ENCODE data around the gene OGDHL. TPM values are rescaled to one million over a fixed set of nuclear protein-coding genes. Genes with fewer than 3 reads are reported as not detected.

OGDHL gene
- total RNA-seq, 1 donor from 2014 or later = 0.30 TPM

DNA sequence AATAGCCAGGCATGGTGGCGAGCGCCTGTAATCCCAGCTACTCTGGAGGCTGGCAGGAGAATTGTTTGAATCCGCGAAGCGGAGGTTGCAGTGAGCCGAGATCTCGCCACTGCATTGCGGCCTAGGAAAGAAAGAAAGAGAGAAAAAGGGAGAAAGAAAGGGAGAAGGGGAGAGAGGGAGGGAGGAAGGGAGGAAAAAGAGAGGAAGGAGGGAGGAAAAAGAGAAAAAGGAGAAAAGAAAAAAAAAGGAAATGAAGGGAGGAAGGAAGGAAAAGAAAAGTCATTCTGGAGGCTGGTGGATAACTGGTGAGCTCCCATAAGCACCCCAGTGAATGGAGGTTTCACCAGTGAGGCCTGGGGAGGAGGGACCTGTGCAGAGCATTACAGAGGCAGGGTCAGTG, 7.6 kb upstream of the OGDHL start:
- TF ChIP-seq CTCF (IDR thresholded peaks at IDR 0.05) = no peak
- intact Hi-C loops (cut with DNase I) = no loop called here
- Histone ChIP-seq H3K36me3 (no peaks in the 10 kb centered on the region), H3K27me3 (ENCODE audit: low read depth) (peaks cover 49% of the 10 kb centered on the region), H3K9me3 (no peaks in the 10 kb centered on the region), H3K4me1 (no peaks in the 10 kb centered on the region), H3K27ac (no peak overlapping the region), H3K4me3 (no peak overlapping the region)
- DNase-seq (no peak), ATAC-seq (no peak)

- TF ChIP-seq CTCF (IDR thresholded peaks at IDR 0.05) = no peak
- H3K4me3 ChIP-seq = no peak overlapping the region
- ATAC-seq (no peak), DNase-seq (no peak)
- H3K9me3 ChIP-seq = no peaks in the 10 kb centered on the region
- H3K4me1 ChIP-seq = no peaks in the 10 kb centered on the region
- intact Hi-C loops (cut with DNase I) = no loop called here
- no peaks in the 10 kb centered on the region for H3K36me3 ChIP-seq
- H3K27me3 ChIP-seq (ENCODE audit: low read depth) = peaks cover 49% of the 10 kb centered on the region
- H3K27ac ChIP-seq = no peak overlapping the region
These were observed 6.6 kb upstream of the OGDHL start for GRCh38 chr10:49768731-49769130.

DNA sequence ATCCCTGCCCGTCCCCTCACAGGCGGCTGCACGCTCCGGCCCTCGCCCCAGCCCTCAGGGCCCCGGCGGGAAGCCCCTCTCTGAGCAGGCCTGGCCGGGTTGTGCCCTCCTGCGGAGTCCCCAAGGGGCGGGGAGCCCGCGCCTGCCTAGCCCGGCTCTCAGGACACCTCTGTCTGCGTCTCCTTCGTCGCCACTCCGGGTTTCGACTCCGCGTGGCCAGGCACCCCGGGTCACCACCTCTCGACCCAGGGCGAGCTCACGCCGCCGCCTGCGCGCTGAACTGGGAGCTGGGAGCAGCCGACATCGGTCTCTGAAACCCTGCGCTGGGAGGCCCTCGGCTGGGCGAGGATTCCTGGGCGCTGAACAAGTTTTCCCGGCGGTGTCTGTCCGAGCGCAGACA, 6.2 kb upstream of the OGDHL start:
- DNase-seq = no peak
- no peak for TF ChIP-seq CTCF (IDR thresholded peaks at IDR 0.05)

DNA sequence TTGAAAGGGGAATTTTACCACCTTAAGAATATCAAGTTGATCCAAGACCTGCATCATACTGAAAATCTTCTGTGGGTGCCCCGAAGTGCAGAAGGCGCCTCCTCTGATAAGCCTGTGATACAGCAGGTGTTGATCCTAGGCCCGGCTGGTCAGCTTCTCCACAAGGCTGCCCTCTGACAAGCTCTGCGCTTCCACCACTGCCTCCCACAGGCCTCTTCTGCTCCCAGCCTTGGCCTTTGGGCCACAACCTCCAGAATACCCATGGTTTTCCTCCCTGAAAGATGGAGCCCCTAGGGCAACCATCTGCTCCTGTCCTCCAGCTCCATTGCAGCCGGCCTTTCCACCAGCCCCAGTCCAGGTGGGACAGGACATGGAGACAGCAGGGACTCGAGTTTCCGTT, 5.6 kb upstream of the OGDHL start:
- Histone ChIP-seq H3K9me3 (no peaks in the 10 kb centered on the region), H3K4me3 (no peak overlapping the region), H3K4me1 (no peaks in the 10 kb centered on the region), H3K36me3 (no peaks in the 10 kb centered on the region), H3K27me3 (ENCODE audit: low read depth) (peaks cover 51% of the 10 kb centered on the region), H3K27ac (no peak overlapping the region)
- DNase-seq (no peak), ATAC-seq (no peak)
- intact Hi-C loops (cut with DNase I) = no loop called here
- TF ChIP-seq CTCF (IDR thresholded peaks at IDR 0.05) = no peak

More for the DNA sequence above, 6.2 kb upstream of the OGDHL start:
- H3K4me1 ChIP-seq = no peaks in the 10 kb centered on the region
- no peaks in the 10 kb centered on the region for H3K9me3 ChIP-seq
- no peaks in the 10 kb centered on the region for H3K36me3 ChIP-seq
- H3K27ac ChIP-seq = no peak overlapping the region
- no peak for ATAC-seq
- intact Hi-C loops (cut with DNase I) = no loop called here
- H3K4me3 ChIP-seq = no peak overlapping the region
- peaks cover 49% of the 10 kb centered on the region for H3K27me3 ChIP-seq (ENCODE audit: low read depth)

- TF ChIP-seq CTCF (IDR thresholded peaks at IDR 0.05) = no peak
- no peaks in the 10 kb centered on the region for H3K9me3 ChIP-seq
- no peak overlapping the region for H3K4me3 ChIP-seq
- no peak overlapping the region for H3K27ac ChIP-seq
- ATAC-seq (no peak), DNase-seq (no peak)
- H3K36me3 ChIP-seq = no peaks in the 10 kb centered on the region
- H3K27me3 ChIP-seq (ENCODE audit: low read depth) = peaks cover 63% of the 10 kb centered on the region
- H3K4me1 ChIP-seq = peaks cover 3% of the 10 kb centered on the region
- intact Hi-C loops (cut with DNase I) = no loop called here
These were observed 4.4 kb upstream of the OGDHL start for GRCh38 chr10:49766484-49766883.

DNA sequence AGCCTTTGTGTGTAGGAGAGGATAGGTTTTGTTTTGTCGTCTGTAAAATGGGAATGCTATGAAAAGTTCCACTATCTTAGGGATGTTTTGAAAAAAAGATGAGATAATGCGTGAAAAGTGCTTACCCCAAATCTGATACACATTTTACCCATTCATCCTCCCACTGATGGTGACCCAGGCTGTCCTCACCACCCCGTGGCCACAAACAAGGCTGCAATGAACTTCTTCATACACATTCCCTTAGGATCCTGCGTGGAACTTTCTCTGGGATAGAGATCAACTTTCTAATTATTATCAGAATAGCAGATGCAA, 399 bp upstream of the OGDHL start:
- TF ChIP-seq CTCF (IDR thresholded peaks at IDR 0.05) = no peak
- no peak for ATAC-seq
- peak overlapping the region; percentile 59 for H3K4me3 ChIP-seq
- H3K27me3 ChIP-seq (ENCODE audit: low read depth) = peaks cover 37% of the 10 kb centered on the region
- H3K27ac ChIP-seq = no peak overlapping the region
- no peak for DNase-seq
- H3K9me3 ChIP-seq = no peaks in the 10 kb centered on the region
- intact Hi-C loops (cut with DNase I) = no loop called here
- peaks cover 3% of the 10 kb centered on the region for H3K4me1 ChIP-seq
- no peaks in the 10 kb centered on the region for H3K36me3 ChIP-seq

Measured in lower lobe of right lung (tissue), 2 donors.